ENCODE measurements around the gene CLINT1. TPM values are rescaled to one million over a fixed set of nuclear protein-coding genes. Genes with fewer than 3 reads are reported as not detected.

Gene CLINT1
- total and polyA plus RNA-seq, 2 of the 13 experiments (the other 11 are each of a cell fraction or from before 2014, with no cell fraction given), result 64.0 to 104 TPM

DNA sequence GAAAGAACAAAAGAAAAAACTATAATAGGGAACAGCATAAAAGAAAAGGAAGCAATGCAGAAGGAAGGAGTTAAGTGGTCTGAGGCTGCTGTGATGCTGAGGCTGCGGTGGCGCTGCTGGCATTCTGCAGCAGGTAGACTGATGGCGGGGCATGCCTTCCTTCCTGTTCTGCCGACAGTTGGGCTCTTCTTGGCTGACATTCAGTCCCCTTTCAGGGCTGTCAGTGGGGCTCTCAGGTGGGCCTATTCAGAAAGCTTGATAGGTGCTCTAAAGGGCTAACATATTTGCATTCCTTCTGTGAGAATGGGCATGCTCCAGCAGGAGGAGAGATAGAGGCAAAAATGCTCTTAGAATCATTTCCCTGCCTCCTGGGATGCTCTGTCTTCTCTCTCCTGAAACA is 5.1 kb upstream of the CLINT1 start (continued):
- TF ChIP-seq TP53 (CRISPR knock-in tag; conservative IDR thresholded peaks at IDR 0.05), result no peak

- peaks cover 41% of the 10 kb centered on the region for H3K4me1 ChIP-seq (ENCODE audit: insufficient read depth, low read length)
- FAIRE-seq (no peak), DNase-seq (ENCODE audit: low spot score) (no peak), ATAC-seq (no peak)
- H3K4me3 ChIP-seq (replicated peaks in 1 of 3; ENCODE audit: insufficient read depth in 1 of 3, low read depth in 2 of 3, low read length in 3 of 3), result no peak overlapping the region
- in situ Hi-C loops (cut with HindIII; ENCODE audit: extremely low pct_ligation_motif_present, low pct_unique_long_range_greater_than_20kb) (no loop called here), intact Hi-C loops (cut with micrococcal nuclease; ENCODE audit: unreplicated experiment) (no loop called here)
- CTCF ChIA-PET (ENCODE audit: low intra/inter-chr PET ratio, low total read pairs), result no interaction called here
- POLR2A ChIA-PET, result no interaction called here
- H3K36me3 ChIP-seq (replicated peaks in 1 of 2; ENCODE audit: control insufficient read depth in 1 of 2, insufficient read depth in 2 of 2, low read length in 2 of 2), result no peaks in the 10 kb centered on the region
- H3K4me2 ChIP-seq (ENCODE audit: low read depth, low read length), result no peak overlapping the region
- H4K20me1 ChIP-seq (ENCODE audit: insufficient read depth, low read length), result no peaks in the 10 kb centered on the region
- BruUV-seq (replicated peaks), result no TSS peak
- H3K9ac ChIP-seq (ENCODE audit: insufficient read depth, low read depth, low read length), result no peak overlapping the region
- peaks cover 14% of the 10 kb centered on the region for H3K79me2 ChIP-seq (ENCODE audit: insufficient read depth, low read length)
- H3K27me3 ChIP-seq (ENCODE audit: control insufficient read depth in 1 of 2, insufficient read depth in 2 of 2, low read length in 2 of 2), result no peaks in the 10 kb centered on the region
- H3K9me3 ChIP-seq (ENCODE audit: low read length), result no peaks in the 10 kb centered on the region
- no peak overlapping the region for H3K27ac ChIP-seq (ENCODE audit: extremely low read length, insufficient read depth, low read length)
- H2AFZ ChIP-seq (ENCODE audit: low read length), result no peak overlapping the region
- 76% methylated on average over 5 of the region's 6 CpGs for WGBS (ENCODE audit: low lambda C conversion rate)
- TF ChIP-seq, protein P1, sequence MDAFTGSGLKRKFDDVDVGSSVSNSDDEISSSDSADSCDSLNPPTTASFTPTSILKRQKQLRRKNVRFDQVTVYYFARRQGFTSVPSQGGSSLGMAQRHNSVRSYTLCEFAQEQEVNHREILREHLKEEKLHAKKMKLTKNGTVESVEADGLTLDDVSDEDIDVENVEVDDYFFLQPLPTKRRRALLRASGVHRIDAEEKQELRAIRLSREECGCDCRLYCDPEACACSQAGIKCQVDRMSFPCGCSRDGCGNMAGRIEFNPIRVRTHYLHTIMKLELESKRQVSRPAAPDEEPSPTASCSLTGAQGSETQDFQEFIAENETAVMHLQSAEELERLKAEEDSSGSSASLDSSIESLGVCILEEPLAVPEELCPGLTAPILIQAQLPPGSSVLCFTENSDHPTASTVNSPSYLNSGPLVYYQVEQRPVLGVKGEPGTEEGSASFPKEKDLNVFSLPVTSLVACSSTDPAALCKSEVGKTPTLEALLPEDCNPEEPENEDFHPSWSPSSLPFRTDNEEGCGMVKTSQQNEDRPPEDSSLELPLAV (CRISPR knock-in tag; conservative IDR thresholded peaks at IDR 0.05; ENCODE audit: low read depth), result no peak
- no peak for TF ChIP-seq PRDM10 (CRISPR knock-in tag; IDR thresholded peaks at IDR 0.05; ENCODE audit: low read depth)
- TF ChIP-seq, protein P2, sequence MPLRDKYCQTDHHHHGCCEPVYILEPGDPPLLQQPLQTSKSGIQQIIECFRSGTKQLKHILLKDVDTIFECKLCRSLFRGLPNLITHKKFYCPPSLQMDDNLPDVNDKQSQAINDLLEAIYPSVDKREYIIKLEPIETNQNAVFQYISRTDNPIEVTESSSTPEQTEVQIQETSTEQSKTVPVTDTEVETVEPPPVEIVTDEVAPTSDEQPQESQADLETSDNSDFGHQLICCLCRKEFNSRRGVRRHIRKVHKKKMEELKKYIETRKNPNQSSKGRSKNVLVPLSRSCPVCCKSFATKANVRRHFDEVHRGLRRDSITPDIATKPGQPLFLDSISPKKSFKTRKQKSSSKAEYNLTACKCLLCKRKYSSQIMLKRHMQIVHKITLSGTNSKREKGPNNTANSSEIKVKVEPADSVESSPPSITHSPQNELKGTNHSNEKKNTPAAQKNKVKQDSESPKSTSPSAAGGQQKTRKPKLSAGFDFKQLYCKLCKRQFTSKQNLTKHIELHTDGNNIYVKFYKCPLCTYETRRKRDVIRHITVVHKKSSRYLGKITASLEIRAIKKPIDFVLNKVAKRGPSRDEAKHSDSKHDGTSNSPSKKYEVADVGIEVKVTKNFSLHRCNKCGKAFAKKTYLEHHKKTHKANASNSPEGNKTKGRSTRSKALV (CRISPR knock-in tag; IDR thresholded peaks at IDR 0.05), result no peak
- TF ChIP-seq, protein P3, sequence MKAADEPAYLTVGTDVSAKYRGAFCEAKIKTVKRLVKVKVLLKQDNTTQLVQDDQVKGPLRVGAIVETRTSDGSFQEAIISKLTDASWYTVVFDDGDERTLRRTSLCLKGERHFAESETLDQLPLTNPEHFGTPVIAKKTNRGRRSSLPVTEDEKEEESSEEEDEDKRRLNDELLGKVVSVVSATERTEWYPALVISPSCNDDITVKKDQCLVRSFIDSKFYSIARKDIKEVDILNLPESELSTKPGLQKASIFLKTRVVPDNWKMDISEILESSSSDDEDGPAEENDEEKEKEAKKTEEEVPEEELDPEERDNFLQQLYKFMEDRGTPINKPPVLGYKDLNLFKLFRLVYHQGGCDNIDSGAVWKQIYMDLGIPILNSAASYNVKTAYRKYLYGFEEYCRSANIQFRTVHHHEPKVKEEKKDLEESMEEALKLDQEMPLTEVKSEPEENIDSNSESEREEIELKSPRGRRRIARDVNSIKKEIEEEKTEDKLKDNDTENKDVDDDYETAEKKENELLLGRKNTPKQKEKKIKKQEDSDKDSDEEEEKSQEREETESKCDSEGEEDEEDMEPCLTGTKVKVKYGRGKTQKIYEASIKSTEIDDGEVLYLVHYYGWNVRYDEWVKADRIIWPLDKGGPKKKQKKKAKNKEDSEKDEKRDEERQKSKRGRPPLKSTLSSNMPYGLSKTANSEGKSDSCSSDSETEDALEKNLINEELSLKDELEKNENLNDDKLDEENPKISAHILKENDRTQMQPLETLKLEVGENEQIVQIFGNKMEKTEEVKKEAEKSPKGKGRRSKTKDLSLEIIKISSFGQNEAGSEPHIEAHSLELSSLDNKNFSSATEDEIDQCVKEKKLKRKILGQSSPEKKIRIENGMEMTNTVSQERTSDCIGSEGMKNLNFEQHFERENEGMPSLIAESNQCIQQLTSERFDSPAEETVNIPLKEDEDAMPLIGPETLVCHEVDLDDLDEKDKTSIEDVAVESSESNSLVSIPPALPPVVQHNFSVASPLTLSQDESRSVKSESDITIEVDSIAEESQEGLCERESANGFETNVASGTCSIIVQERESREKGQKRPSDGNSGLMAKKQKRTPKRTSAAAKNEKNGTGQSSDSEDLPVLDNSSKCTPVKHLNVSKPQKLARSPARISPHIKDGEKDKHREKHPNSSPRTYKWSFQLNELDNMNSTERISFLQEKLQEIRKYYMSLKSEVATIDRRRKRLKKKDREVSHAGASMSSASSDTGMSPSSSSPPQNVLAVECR (CRISPR knock-in tag; IDR thresholded peaks at IDR 0.05; ENCODE audit: borderline replicate concordance), result no peak
- TF ChIP-seq KDM4B (CRISPR knock-in tag; IDR thresholded peaks at IDR 0.05), result no peak
- TF ChIP-seq TARDBP (CRISPR knock-in tag; IDR thresholded peaks at IDR 0.05), result no peak
- no peak for TF ChIP-seq SMARCC2 (IDR thresholded peaks at IDR 0.05)
- TF ChIP-seq SUZ12 (IDR thresholded peaks at IDR 0.05; ENCODE audit: low read depth, low read length), result no peak
- TF ChIP-seq CREM (IDR thresholded peaks at IDR 0.05), result no peak
- TF ChIP-seq CREM (CRISPR knock-in tag; IDR thresholded peaks at IDR 0.05), result no peak
Observed at GRCh38 chr5:157862183-157862851, 3.4 kb upstream of the CLINT1 start.

Measured in HepG2 (cell line).